Epithelial cell of esophagus (primary cell): ENCODE results near the gene BCAR3.

Experiments
- DNase-seq: peaks from one replicate; pipeline ENCODE4 v3.0.0; 2010; ENCODE audit warnings: low read depth
- H3K4me3 ChIP-seq: 2 replicates; pipeline ENCODE4 v1.5.1; 2011; ENCODE audit warnings: mild to moderate bottlenecking, low read length, control low read depth
- TF ChIP-seq, protein P1 (sequence below): IDR thresholded peaks from 2 replicates; pipeline ENCODE4 v1.5.1; 2011; ENCODE audit warnings: low read depth, mild to moderate bottlenecking, low read length, control low read depth, inconsistent platforms; ENCODE audit not compliant: insufficient read depth; ENCODE audit errors: missing control alignments

The BCAR3 gene

GRCh38 chr1:93723110-93723509, 41.5 kb upstream of the BCAR3 start:
- TF ChIP-seq, protein P1, sequence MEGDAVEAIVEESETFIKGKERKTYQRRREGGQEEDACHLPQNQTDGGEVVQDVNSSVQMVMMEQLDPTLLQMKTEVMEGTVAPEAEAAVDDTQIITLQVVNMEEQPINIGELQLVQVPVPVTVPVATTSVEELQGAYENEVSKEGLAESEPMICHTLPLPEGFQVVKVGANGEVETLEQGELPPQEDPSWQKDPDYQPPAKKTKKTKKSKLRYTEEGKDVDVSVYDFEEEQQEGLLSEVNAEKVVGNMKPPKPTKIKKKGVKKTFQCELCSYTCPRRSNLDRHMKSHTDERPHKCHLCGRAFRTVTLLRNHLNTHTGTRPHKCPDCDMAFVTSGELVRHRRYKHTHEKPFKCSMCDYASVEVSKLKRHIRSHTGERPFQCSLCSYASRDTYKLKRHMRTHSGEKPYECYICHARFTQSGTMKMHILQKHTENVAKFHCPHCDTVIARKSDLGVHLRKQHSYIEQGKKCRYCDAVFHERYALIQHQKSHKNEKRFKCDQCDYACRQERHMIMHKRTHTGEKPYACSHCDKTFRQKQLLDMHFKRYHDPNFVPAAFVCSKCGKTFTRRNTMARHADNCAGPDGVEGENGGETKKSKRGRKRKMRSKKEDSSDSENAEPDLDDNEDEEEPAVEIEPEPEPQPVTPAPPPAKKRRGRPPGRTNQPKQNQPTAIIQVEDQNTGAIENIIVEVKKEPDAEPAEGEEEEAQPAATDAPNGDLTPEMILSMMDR: no peak
- H3K4me3 ChIP-seq: no peak overlapping the region
- DNase-seq: peak; percentile 26

DNA sequence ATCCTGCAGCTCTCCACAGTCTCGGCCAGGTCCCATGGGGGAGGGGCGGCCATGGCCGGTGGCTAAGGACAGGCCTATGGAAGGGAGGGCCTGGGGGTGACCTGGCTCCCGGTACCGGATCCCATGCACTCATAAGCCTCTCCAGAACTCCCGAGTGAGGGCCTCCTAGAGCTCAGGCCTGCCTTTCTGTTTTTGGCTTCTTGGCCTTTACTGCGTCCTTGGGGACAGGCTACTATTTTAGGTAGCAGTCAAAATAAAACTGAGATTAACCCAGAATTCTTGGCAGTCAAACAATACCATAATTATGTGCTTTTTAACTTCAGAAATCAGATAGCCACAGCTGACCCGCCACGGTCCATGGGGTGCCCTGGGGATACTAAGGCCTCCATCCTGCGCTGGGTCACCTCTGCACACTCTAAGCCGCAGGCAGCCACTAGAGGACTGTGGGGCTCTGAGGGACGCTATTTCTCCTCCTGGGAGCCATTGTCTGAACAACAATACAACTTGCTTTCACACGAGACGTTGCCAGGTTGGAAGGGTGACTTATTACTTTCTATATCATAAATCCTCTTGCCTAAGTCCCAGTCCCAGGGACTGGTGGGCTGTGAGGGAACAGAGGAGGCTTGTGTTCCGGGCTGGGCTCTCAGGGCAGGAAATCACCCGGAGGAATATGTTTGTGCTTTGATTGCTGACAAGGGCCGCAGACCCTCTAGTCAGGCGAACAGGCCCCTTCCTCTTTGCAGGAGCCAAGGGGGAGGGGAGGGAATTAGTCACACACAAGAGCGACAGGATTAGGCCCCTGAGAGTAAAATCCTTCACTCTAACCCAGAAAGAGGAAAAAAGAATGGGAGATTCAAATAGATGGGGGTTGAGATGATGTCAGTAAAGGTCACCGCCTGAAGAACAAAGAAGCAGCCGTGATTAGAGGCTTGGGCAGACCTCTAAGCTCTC, 40.7 kb upstream of the BCAR3 start:
- no peak overlapping the region for H3K4me3 ChIP-seq
- TF ChIP-seq, protein P1: no peak
- DNase-seq: no peak

DNA sequence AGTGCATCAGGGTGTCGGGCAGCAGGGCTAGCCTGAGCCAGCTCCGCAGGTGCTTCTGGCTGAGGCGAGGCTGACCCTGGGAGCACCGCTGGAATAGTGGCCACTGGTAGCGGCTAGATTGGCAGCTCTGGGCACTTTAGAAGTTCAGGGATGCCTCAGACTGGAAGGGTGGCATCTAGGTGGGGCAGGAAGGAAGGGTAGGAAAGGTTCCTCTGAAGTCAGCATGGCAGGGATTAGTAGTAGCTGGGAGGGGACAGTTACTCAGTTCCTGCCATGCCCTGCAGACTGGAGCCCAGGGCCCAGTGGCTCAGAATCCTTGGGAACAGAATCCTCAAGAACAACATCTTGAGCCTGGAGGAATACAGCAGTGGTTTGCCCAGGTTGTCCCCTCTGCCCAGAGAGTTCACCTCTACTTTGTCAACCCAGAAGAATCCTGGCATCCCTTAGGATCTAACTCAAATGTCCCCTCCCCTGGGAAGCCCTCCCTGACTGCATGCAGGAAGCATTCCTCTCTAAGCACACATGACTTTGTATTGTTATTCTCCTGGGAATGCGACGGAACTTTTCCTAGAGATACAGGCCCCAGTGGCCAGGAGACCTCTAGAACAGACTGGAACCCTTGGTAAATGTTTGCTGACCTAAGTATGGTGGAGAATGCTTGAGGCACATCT, 39.5 kb upstream of the BCAR3 start:
- DNase-seq: peak; percentile 34
- no peak overlapping the region for H3K4me3 ChIP-seq
- TF ChIP-seq, protein P1: no peak

GRCh38 chr1:93717640-93718039, 36.0 kb upstream of the BCAR3 start:
- no peak for DNase-seq
- TF ChIP-seq, protein P1: no peak
- H3K4me3 ChIP-seq: no peak overlapping the region

DNA sequence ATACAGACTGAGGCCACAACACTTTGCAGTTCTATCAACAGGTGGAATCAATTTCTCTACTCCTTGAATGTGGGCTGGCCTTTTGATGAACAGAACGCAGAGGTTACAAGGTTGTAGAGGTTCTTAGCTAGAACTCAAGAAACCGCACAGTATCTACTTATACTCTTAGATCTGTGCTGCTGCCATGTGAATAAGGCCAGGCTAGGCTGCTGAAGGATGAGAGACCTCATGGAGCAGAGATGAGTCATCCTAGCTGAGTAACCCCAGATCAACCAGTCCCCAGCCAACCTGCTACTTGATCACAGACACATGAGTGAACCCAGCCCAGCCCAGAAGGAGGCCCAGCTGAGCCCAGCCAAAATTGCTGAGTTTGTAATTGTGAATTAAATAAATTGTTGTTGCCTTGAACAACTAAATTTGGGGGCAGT, 35.3 kb upstream of the BCAR3 start:
- DNase-seq: peak; percentile 80
- no peak overlapping the region for H3K4me3 ChIP-seq
- TF ChIP-seq, protein P1: no peak

- H3K4me3 ChIP-seq: no peak overlapping the region
- DNase-seq: no peak
- TF ChIP-seq, protein P1: no peak
These were observed 34.5 kb upstream of the BCAR3 start for GRCh38 chr1:93716163-93716562.
